ENCODE data around the gene SIGLEC10. TPM values are rescaled to one million over a fixed set of nuclear protein-coding genes. Genes with fewer than 3 reads are reported as not detected.

SIGLEC10 gene
- total RNA-seq, 1 donor from 2014 or later, result not detected

- TF ChIP-seq CTCF (conservative IDR thresholded peaks at IDR 0.05), result no peak
- H3K36me3 Mint-ChIP-seq, result no peaks in the 10 kb centered on the region
- peaks cover 3% of the 10 kb centered on the region for H3K27me3 Mint-ChIP-seq
- no peak for DNase-seq (ENCODE audit: extremely low spot score, unreplicated experiment)
- H3K9me3 Mint-ChIP-seq, result no peaks in the 10 kb centered on the region
- no peaks in the 10 kb centered on the region for H3K4me1 Mint-ChIP-seq (ENCODE audit: unreplicated experiment)
- H3K4me3 Mint-ChIP-seq, result no peak overlapping the region
- no peak overlapping the region for H3K27ac Mint-ChIP-seq
Measured at GRCh38 chr19:51380379-51380778, 37.1 kb downstream of the SIGLEC10 start.

GRCh38 chr19:51377422-51377821, 40.0 kb downstream of the SIGLEC10 start:
- H3K4me1 Mint-ChIP-seq (ENCODE audit: unreplicated experiment), result no peaks in the 10 kb centered on the region
- no peak for TF ChIP-seq CTCF (conservative IDR thresholded peaks at IDR 0.05)
- H3K9me3 Mint-ChIP-seq, result no peaks in the 10 kb centered on the region
- peaks cover 3% of the 10 kb centered on the region for H3K27me3 Mint-ChIP-seq
- no peak overlapping the region for H3K27ac Mint-ChIP-seq
- H3K36me3 Mint-ChIP-seq, result no peaks in the 10 kb centered on the region
- no peak for DNase-seq (ENCODE audit: extremely low spot score, unreplicated experiment)
- H3K4me3 Mint-ChIP-seq, result no peak overlapping the region

- no peak for TF ChIP-seq CTCF (conservative IDR thresholded peaks at IDR 0.05)
- Mint-ChIP-seq H3K36me3 (no peaks in the 10 kb centered on the region), H3K9me3 (no peaks in the 10 kb centered on the region), H3K27ac (no peak overlapping the region), H3K4me3 (no peak overlapping the region), H3K27me3 (peaks cover 3% of the 10 kb centered on the region), H3K4me1 (ENCODE audit: unreplicated experiment) (no peaks in the 10 kb centered on the region)
- DNase-seq (ENCODE audit: extremely low spot score, unreplicated experiment), result no peak
Measured at GRCh38 chr19:51375504-51376221, 41.8 kb downstream of the SIGLEC10 start.

- H3K9me3 Mint-ChIP-seq, result no peaks in the 10 kb centered on the region
- TF ChIP-seq CTCF (conservative IDR thresholded peaks at IDR 0.05), result no peak
- no peak within 1 kb of the TSS for H3K27ac Mint-ChIP-seq
- H3K36me3 Mint-ChIP-seq, result no peaks in the 10 kb centered on the region
- H3K4me3 Mint-ChIP-seq, result no peak within 1 kb of the TSS
- DNase-seq (ENCODE audit: extremely low spot score, unreplicated experiment), result no peak
- H3K27me3 Mint-ChIP-seq, result peaks cover 3% of the 10 kb centered on the region
- H3K4me1 Mint-ChIP-seq (ENCODE audit: unreplicated experiment), result peaks cover 7% of the 10 kb centered on the region
Measured at GRCh38 chr19:51372649-51373504, 44.6 kb downstream of the SIGLEC10 start, which contains the start of gene NKG7. TSS of gene NKG7 (minus strand) at chr19:51372654. CDS start at chr19:51372535, 119 bp downstream.

- TF ChIP-seq CTCF (conservative IDR thresholded peaks at IDR 0.05), result no peak
- Mint-ChIP-seq H3K4me3 (no peak overlapping the region), H3K4me1 (ENCODE audit: unreplicated experiment) (peaks cover 7% of the 10 kb centered on the region), H3K36me3 (no peaks in the 10 kb centered on the region), H3K27ac (no peak overlapping the region), H3K9me3 (no peaks in the 10 kb centered on the region), H3K27me3 (peaks cover 3% of the 10 kb centered on the region)
- no peak for DNase-seq (ENCODE audit: extremely low spot score, unreplicated experiment)
Measured at GRCh38 chr19:51372021-51372648, 45.3 kb downstream of the SIGLEC10 start.

Measured in type B pancreatic cell (in vitro differentiated cells).